Embryonic facial prominence (tissue), 1 donor: ENCODE data around the gene PALS1.

Experiments
- DNase-seq: peaks from one replicate; pipeline ENCODE4 v3.0.0-alpha.2; 2016; ENCODE audit errors: extremely low spot score

Gene PALS1

GRCh38 chr14:67241411-67242167, at the start of gene PALS1:
TSS of gene PALS1 (plus strand) at chr14:67241435. CDS start at chr14:67279171, 37,736 bp downstream.
- peak; percentile 38 for DNase-seq

- DNase-seq: no peak
Observed at GRCh38 chr14:67191768-67192290, 49.4 kb upstream of the PALS1 start.

GRCh38 chr14:67192366-67192765, 48.9 kb upstream of the PALS1 start:
- no peak for DNase-seq

GRCh38 chr14:67195279-67195678, 46.0 kb upstream of the PALS1 start:
- no peak for DNase-seq

- no peak for DNase-seq
Observed at GRCh38 chr14:67199016-67199415, 42.2 kb upstream of the PALS1 start.

GRCh38 chr14:67207810-67208209, 33.4 kb upstream of the PALS1 start:
- no peak for DNase-seq

GRCh38 chr14:67218126-67218525, 23.1 kb upstream of the PALS1 start:
- DNase-seq: no peak

GRCh38 chr14:67221248-67221981, 19.8 kb upstream of the PALS1 start:
- DNase-seq: no peak

- DNase-seq: no peak
Observed at GRCh38 chr14:67221982-67222328, 19.3 kb upstream of the PALS1 start.

- no peak for DNase-seq
Observed at GRCh38 chr14:67225523-67225922, 15.7 kb upstream of the PALS1 start.

- DNase-seq: no peak
Observed at GRCh38 chr14:67228325-67228984, 12.8 kb upstream of the PALS1 start.

GRCh38 chr14:67232066-67232465, 9.2 kb upstream of the PALS1 start:
- no peak for DNase-seq

- DNase-seq: no peak
Observed at GRCh38 chr14:67232621-67233020, 8.6 kb upstream of the PALS1 start.

- DNase-seq: no peak
Observed at GRCh38 chr14:67237591-67237990, 3.6 kb upstream of the PALS1 start.

GRCh38 chr14:67239582-67239981, 1.7 kb upstream of the PALS1 start:
- no peak for DNase-seq

- DNase-seq: no peak
Observed at GRCh38 chr14:67240168-67240932, 885 bp upstream of the PALS1 start.

GRCh38 chr14:67240978-67241410, 241 bp upstream of the PALS1 start:
- DNase-seq: peak; percentile 92

GRCh38 chr14:67242168-67242420, 859 bp downstream of the PALS1 start:
- DNase-seq: no peak

GRCh38 chr14:67245104-67245503, 3.9 kb downstream of the PALS1 start:
- no peak for DNase-seq

GRCh38 chr14:67251573-67252226, 10.5 kb downstream of the PALS1 start:
- DNase-seq: no peak

- DNase-seq: no peak
Observed at GRCh38 chr14:67253076-67253635, 11.9 kb downstream of the PALS1 start.
